Gastrocnemius medialis (tissue), 4 donors: ENCODE data around the gene VPS54. TPM values are rescaled to one million over a fixed set of nuclear protein-coding genes. Genes with fewer than 3 reads are reported as not detected.
A peak's percentile ranks its signal among the peaks of the same experiment; 100 is the strongest.

Source experiments
- ATAC-seq, 2 donors: fragments of 150-250 bp; one replicate each; pipeline ENCODE4 v1.9.1; 2016
- DNase-seq, 2 donors: peaks; one replicate each; pipeline ENCODE4 v3.0.0-alpha.2; 2019
- H3K27ac ChIP-seq, 4 donors: fragments of 200-600 bp; sonication (generic); 1 replicate in 1 of 4; 2 replicates in 3 of 4; pipeline ENCODE4 v1.5.1; 2016 to 2018; ENCODE audit warnings: mild to moderate bottlenecking in 2 of 4, moderate library complexity in 1 of 4
- H3K27me3 ChIP-seq, 3 donors: fragments of 200-600 bp; sonication (generic) in 2 of 3; 1 replicate in 1 of 3; 2 replicates in 2 of 3; pipeline versions ENCODE4 v1.5.1 to v1.6.0; 2016 to 2019; ENCODE audit warnings: mild to moderate bottlenecking in 1 of 3, moderate library complexity in 1 of 3
- H3K36me3 ChIP-seq, 2 donors: fragments of 200-600 bp; sonication (generic) in 1 of 2; one replicate each; pipeline ENCODE4 v1.5.1; 2017 to 2018
- H3K4me1 ChIP-seq, 2 donors: fragments of 200-600 bp; sonication (generic) in 1 of 2; one replicate each; pipeline ENCODE4 v1.5.1; 2016 to 2017; ENCODE audit warnings: mild to moderate bottlenecking in 2 of 2
- H3K4me3 ChIP-seq, 4 donors: fragments of 200-600 bp; sonication (generic) in 3 of 4; 1 replicate in 1 of 4; 2 replicates in 3 of 4; pipeline ENCODE4 v1.5.1; 2016 to 2019; ENCODE audit warnings: mild to moderate bottlenecking in 2 of 4
- H3K9me3 ChIP-seq, 3 donors: fragments of 200-600 bp; sonication (generic) in 2 of 3; 1 replicate in 1 of 3; 2 replicates in 2 of 3; pipeline ENCODE4 v1.5.1; 2016 to 2019
- POLR2A ChIP-seq, 2 donors: fragments of 450-650 bp; IDR thresholded peaks; one replicate each; pipeline ENCODE4 v1.6.1; 2017; ENCODE audit warnings: antibody characterized with exemption in 2 of 2, mild to moderate bottlenecking in 2 of 2, moderate library complexity in 2 of 2
- in situ Hi-C, 4 donors: fragments of 200-750 bp; cut with MboI; loops; one replicate each; pipeline versions ENCODE4 v1.15.0 to v1.8.0; 2017; ENCODE audit warnings: low sequenced_read_pairs in 4 of 4
- intact Hi-C: fragments of 100-400 bp; cut with DNase I; formaldehyde crosslinking; loops from one replicate; pipeline ENCODE4 v1.15.1; 2023; ENCODE audit warnings: low total_unique reads
- total RNA-seq, 4 donors: library from RNA; depleted of rRNA; stranded (reverse); fragments of >200 nt; gene quantifications; one replicate each; pipeline versions ENCODE4 v1.1.0 to v1.2.3, GENCODE V29; 2016
- TF ChIP-seq, protein P1 (sequence below), 5 experiments: fragments of 450-650 bp in 3 of 5; fragments of 200-600 bp in 2 of 5; sonication (generic) in 2 of 5; IDR thresholded peaks in 4 of 5; conservative IDR thresholded peaks in 1 of 5; 1 replicate in 4 of 5; 2 replicates in 1 of 5; pipeline ENCODE4 v1.5.1; 2016 to 2019; ENCODE audit warnings: antibody characterized with exemption in 5 of 5, mild to moderate bottlenecking in 3 of 5, moderate library complexity in 3 of 5

The VPS54 gene
- total RNA-seq, 4 donors from 2014 or later: 7.9 to 12.4 (median 9.8) TPM

DNA sequence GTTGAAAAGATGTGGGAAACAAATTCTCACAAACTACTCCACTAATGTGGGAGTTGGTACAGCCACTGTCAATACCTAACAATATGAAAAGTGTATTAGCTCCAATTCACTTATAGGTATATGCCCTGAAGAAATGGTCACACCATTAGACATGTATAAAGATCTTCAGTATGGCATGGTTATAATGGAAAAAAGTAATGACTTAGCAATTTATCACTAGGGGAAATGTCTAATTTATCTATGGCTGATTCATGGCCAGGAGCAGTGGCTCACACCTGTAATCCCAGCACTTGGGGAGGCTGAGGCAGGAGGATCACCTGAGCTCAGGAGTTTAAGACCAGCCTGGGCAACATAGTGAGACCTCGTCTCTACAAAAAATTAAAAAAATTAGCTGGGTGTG is 125.1 kb downstream of the VPS54 start:
- H3K4me1 ChIP-seq: peaks cover 8 to 21% of the 10 kb centered on the region in 2 donors
- intact Hi-C loops: no loop called here
- ATAC-seq (no peak), DNase-seq (no peak)
- no peak overlapping the region for H3K4me3 ChIP-seq
- no peak for TF ChIP-seq POLR2A (IDR thresholded peaks at IDR 0.05)
- TF ChIP-seq, protein P1, sequence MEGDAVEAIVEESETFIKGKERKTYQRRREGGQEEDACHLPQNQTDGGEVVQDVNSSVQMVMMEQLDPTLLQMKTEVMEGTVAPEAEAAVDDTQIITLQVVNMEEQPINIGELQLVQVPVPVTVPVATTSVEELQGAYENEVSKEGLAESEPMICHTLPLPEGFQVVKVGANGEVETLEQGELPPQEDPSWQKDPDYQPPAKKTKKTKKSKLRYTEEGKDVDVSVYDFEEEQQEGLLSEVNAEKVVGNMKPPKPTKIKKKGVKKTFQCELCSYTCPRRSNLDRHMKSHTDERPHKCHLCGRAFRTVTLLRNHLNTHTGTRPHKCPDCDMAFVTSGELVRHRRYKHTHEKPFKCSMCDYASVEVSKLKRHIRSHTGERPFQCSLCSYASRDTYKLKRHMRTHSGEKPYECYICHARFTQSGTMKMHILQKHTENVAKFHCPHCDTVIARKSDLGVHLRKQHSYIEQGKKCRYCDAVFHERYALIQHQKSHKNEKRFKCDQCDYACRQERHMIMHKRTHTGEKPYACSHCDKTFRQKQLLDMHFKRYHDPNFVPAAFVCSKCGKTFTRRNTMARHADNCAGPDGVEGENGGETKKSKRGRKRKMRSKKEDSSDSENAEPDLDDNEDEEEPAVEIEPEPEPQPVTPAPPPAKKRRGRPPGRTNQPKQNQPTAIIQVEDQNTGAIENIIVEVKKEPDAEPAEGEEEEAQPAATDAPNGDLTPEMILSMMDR (IDR thresholded peaks at IDR 0.05 in 4 of 5, conservative IDR thresholded peaks at IDR 0.05 in 1 of 5): no peak
- H3K27me3 ChIP-seq: no peaks in the 10 kb centered on the region
- in situ Hi-C loops: loop anchor here in 1 of 4 donors (10.0 to 25.0 kb wide), 2 partner anchors 199 to 307 kb away; partner anchors contain the start of genes MDH1 and WDPCP
- H3K9me3 ChIP-seq: no peaks in the 10 kb centered on the region
- peak overlapping the region; percentile 14 to 57 (median 36) for H3K27ac ChIP-seq
- H3K36me3 ChIP-seq: peaks cover 0 to 64% of the 10 kb centered on the region in 2 donors

DNA sequence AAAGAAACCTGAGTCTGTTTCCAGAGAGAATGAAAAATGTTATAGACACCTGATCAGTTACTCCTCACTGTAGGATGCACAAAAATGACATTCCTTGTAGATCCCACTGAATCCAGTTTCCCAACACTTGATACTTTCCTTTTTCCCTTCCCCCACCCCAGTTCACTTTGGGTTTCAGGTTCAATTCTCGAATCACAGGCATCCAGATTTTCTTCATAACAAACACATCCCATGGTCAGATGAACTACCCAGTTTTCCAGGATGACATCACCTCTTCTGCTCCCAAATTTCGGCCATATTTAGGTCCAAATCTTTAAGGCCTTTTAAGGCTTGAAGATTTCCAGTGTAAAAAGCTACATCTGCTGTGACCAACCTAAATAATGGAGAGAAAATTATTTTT is 126.1 kb downstream of the VPS54 start:
- no peaks in the 10 kb centered on the region for H3K9me3 ChIP-seq
- no peak overlapping the region for H3K4me3 ChIP-seq
- no peak for DNase-seq
- ATAC-seq: no peak
- peaks cover 10 to 24% of the 10 kb centered on the region in 2 donors for H3K4me1 ChIP-seq
- H3K27me3 ChIP-seq: no peaks in the 10 kb centered on the region
- in situ Hi-C loops (loop anchor here in 1 of 4 donors (10.0 to 25.0 kb wide), 2 partner anchors 198 to 306 kb away; partner anchors contain the start of genes MDH1 and WDPCP), intact Hi-C loops (no loop called here)
- H3K27ac ChIP-seq: peak overlapping the region; percentile 14 to 57 (median 41)
- TF ChIP-seq POLR2A (IDR thresholded peaks at IDR 0.05): no peak
- TF ChIP-seq, protein P1 (IDR thresholded peaks at IDR 0.05 in 4 of 5, conservative IDR thresholded peaks at IDR 0.05 in 1 of 5): no peak
- peaks cover 0 to 64% of the 10 kb centered on the region in 2 donors for H3K36me3 ChIP-seq

DNA sequence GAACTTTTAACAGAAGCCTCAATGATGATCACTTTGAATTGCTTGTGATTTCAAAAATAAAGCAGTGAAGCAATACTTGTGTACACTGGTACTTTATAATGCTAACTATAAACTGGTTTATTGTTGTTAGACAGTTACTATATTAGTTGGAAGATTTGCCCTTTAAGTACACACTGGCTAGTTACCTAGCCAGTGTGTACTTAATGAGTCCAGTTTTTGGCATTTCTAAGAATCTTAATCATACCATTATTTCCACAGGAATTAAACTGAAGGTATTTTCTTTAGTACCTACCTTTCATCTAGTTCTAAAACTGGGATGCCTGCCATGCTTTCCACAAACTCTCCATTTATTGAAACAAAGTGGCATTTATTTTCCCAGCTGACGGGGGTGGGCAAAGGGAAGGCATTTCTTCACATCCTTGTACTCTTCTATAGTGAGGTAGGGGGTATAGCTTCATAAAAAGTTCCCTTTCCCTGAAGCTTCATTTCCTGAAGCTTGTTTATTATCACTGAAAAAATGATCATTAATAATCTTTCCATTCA is 127.7 kb downstream of the VPS54 start:
- TF ChIP-seq, protein P1 (IDR thresholded peaks at IDR 0.05 in 4 of 5, conservative IDR thresholded peaks at IDR 0.05 in 1 of 5): no peak
- no peak for TF ChIP-seq POLR2A (IDR thresholded peaks at IDR 0.05)
- Histone ChIP-seq H3K9me3 (no peaks in the 10 kb centered on the region), H3K27me3 (no peaks in the 10 kb centered on the region), H3K36me3 (peaks cover 0 to 68% of the 10 kb centered on the region in 2 donors), H3K27ac (peak overlapping the region; percentile 78 to 90 (median 83)), H3K4me1 (peaks cover 26 to 38% of the 10 kb centered on the region in 2 donors), H3K4me3 (no peak overlapping the region)
- no peak for DNase-seq
- ATAC-seq: no peak
- in situ Hi-C loops: loop anchor here in 1 of 4 donors (10.0 to 25.0 kb wide), 2 partner anchors 197 to 304 kb away; partner anchors contain the start of genes MDH1 and WDPCP
- intact Hi-C loops: no loop called here

DNA sequence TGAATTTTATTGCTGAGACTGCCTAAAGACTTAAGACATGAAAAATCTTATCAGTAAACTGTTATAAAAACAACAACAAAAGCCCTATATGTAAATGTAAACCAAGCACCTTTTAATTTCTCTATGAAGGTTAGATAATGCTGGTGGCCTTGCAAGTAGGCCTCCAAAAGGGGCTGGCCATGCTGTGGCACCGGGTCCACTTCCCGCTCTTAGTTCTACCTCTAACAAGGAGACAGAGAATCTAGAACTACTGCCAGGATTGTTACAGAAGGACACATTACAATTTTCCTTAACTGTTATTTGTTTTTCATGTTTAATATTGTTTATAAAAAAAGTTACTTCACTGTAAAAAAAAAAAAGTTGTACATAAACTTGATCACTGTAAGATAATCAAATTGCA is 128.6 kb downstream of the VPS54 start:
- Histone ChIP-seq H3K27me3 (no peaks in the 10 kb centered on the region), H3K9me3 (no peaks in the 10 kb centered on the region), H3K4me3 (no peak overlapping the region), H3K36me3 (peaks cover 0 to 69% of the 10 kb centered on the region in 2 donors), H3K4me1 (peaks cover 32 to 44% of the 10 kb centered on the region in 2 donors), H3K27ac (peak overlapping the region; percentile 78 to 90 (median 83))
- TF ChIP-seq, protein P1 (IDR thresholded peaks at IDR 0.05 in 4 of 5, conservative IDR thresholded peaks at IDR 0.05 in 1 of 5): no peak
- TF ChIP-seq POLR2A (IDR thresholded peaks at IDR 0.05): no peak
- no peak for ATAC-seq
- no peak for DNase-seq
- in situ Hi-C loops: loop anchor here in 1 of 4 donors (10.0 to 25.0 kb wide), 2 partner anchors 196 to 303 kb away; partner anchors contain the start of genes MDH1 and WDPCP
- intact Hi-C loops: no loop called here
